ENCODE data around the gene GLTPD2.

The GLTPD2 gene

DNA sequence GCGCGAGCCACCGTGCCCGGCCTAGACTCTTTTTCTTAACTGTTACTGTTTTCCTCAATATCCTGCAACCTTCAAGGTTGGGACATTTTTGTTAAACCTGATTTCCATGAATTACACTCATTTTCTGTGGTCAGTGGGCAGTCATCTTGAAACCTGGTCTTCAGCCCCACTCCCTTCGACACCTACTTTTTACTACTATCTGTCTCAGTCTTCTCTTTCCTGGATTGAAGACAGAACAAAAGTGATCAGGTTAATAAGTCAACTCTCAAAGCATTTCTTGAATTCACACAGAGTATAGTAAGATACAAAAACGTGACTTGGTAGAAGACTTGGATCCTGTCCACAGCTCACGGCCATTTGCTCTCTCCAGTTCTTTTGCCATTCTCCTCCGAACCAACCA lies 50.5 kb downstream of the GLTPD2 start:
- H3K4me3 ChIP-seq (ENCODE audit: low read depth, low read length): no peak overlapping the region
- TF ChIP-seq, protein P1, sequence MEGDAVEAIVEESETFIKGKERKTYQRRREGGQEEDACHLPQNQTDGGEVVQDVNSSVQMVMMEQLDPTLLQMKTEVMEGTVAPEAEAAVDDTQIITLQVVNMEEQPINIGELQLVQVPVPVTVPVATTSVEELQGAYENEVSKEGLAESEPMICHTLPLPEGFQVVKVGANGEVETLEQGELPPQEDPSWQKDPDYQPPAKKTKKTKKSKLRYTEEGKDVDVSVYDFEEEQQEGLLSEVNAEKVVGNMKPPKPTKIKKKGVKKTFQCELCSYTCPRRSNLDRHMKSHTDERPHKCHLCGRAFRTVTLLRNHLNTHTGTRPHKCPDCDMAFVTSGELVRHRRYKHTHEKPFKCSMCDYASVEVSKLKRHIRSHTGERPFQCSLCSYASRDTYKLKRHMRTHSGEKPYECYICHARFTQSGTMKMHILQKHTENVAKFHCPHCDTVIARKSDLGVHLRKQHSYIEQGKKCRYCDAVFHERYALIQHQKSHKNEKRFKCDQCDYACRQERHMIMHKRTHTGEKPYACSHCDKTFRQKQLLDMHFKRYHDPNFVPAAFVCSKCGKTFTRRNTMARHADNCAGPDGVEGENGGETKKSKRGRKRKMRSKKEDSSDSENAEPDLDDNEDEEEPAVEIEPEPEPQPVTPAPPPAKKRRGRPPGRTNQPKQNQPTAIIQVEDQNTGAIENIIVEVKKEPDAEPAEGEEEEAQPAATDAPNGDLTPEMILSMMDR (conservative IDR thresholded peaks at IDR 0.05; ENCODE audit: low read depth, low read length): no peak
- no peak for DNase-seq (ENCODE audit: low read depth)
